Measurements from ENCODE around the gene MS4A3. TPM values are rescaled to one million over a fixed set of nuclear protein-coding genes. Genes with fewer than 3 reads are reported as not detected.
"Not testable (repeated sequence)": the region's sequence is repeated elsewhere in the genome, so short reads cannot be mapped to it uniquely, and the experiment has no call there.

Gene MS4A3
- polyA plus RNA-seq, 1 experiment, result not detected

GRCh38 chr11:60040109-60040508 is 16.4 kb upstream of the MS4A3 start, which contains the start of gene OOSP2:
Gene OOSP2 (plus strand): TSS chr11:60040409. CDS start chr11:60040460, 51 bp downstream.
- no peak for DNase-seq (ENCODE audit: low read depth, low spot score)
- ChIA-PET POLR2A (no interaction called here), CTCF (no interaction called here)
- H3K27me3 ChIP-seq (ENCODE audit: control insufficient read depth, insufficient read depth, low read length), result no peaks in the 10 kb centered on the region
- H3K9me3 ChIP-seq (ENCODE audit: control insufficient read depth, insufficient read depth, low read length), result peaks cover 12% of the 10 kb centered on the region; the same call in 1 of the 2 replicates
- H3K4me3 ChIP-seq (ENCODE audit: low read depth, low read length), result no peak within 1 kb of the TSS
- TF ChIP-seq CTCF (IDR thresholded peaks at IDR 0.05; ENCODE audit: low read depth, low read length), result no peak
- no peak within 1 kb of the TSS for H3K27ac ChIP-seq (ENCODE audit: low read depth, low read length)

GRCh38 chr11:60050422-60050821 is 6.0 kb upstream of the MS4A3 start:
- DNase-seq (ENCODE audit: low read depth, low spot score); H3K9me3 ChIP-seq (ENCODE audit: control insufficient read depth, insufficient read depth, low read length); POLR2A ChIA-PET; CTCF ChIA-PET; H3K27ac ChIP-seq (ENCODE audit: low read depth, low read length); H3K27me3 ChIP-seq (ENCODE audit: control insufficient read depth, insufficient read depth, low read length); H3K4me3 ChIP-seq (ENCODE audit: low read depth, low read length): not testable (repeated sequence)

GRCh38 chr11:60050839-60051238 is 5.6 kb upstream of the MS4A3 start:
- H3K27me3 ChIP-seq (ENCODE audit: control insufficient read depth, insufficient read depth, low read length); H3K4me3 ChIP-seq (ENCODE audit: low read depth, low read length); H3K27ac ChIP-seq (ENCODE audit: low read depth, low read length); H3K9me3 ChIP-seq (ENCODE audit: control insufficient read depth, insufficient read depth, low read length); POLR2A ChIA-PET; CTCF ChIA-PET; DNase-seq (ENCODE audit: low read depth, low spot score): not testable (repeated sequence)

- no peak for TF ChIP-seq CTCF (IDR thresholded peaks at IDR 0.05; ENCODE audit: low read depth, low read length)
- ChIA-PET CTCF (no interaction called here), POLR2A (no interaction called here)
Observed at GRCh38 chr11:60059052-60059451, 2.6 kb downstream of the MS4A3 start.

GRCh38 chr11:60059521-60060240 is 3.2 kb downstream of the MS4A3 start:
- ChIA-PET POLR2A (no interaction called here), CTCF (no interaction called here)
- peaks cover 6% of the 10 kb centered on the region; the same call in 1 of the 2 replicates for H3K9me3 ChIP-seq (ENCODE audit: control insufficient read depth, insufficient read depth, low read length)

More at GRCh38 chr11:60059052-60059451, 2.6 kb downstream of the MS4A3 start:
- no peak for DNase-seq (ENCODE audit: low read depth, low spot score)
- Histone ChIP-seq H3K27ac (ENCODE audit: low read depth, low read length) (no peak overlapping the region), H3K4me3 (ENCODE audit: low read depth, low read length) (no peak overlapping the region), H3K9me3 (ENCODE audit: control insufficient read depth, insufficient read depth, low read length) (peaks cover 6% of the 10 kb centered on the region; the same call in 1 of the 2 replicates), H3K27me3 (ENCODE audit: control insufficient read depth, insufficient read depth, low read length) (no peaks in the 10 kb centered on the region)

More at GRCh38 chr11:60059521-60060240, 3.2 kb downstream of the MS4A3 start:
- Histone ChIP-seq H3K4me3 (ENCODE audit: low read depth, low read length) (no peak overlapping the region), H3K27me3 (ENCODE audit: control insufficient read depth, insufficient read depth, low read length) (no peaks in the 10 kb centered on the region), H3K27ac (ENCODE audit: low read depth, low read length) (no peak overlapping the region)
- TF ChIP-seq CTCF (IDR thresholded peaks at IDR 0.05; ENCODE audit: low read depth, low read length), result no peak
- DNase-seq (ENCODE audit: low read depth, low spot score), result no peak

All from AG04450 (cell line).